SK-N-MC (cell line): ENCODE data around the gene SGSH.
"Not testable (repeated sequence)": the region's sequence is repeated elsewhere in the genome, so short reads cannot be mapped to it uniquely, and the experiment has no call there.

Source experiments
- DNase-seq: peaks from one replicate; pipeline ENCODE4 v3.0.0-alpha.2; 2011; ENCODE audit warnings: low read depth, low spot score
- H3K27ac ChIP-seq: fragments of 200-600 bp; sonication (generic); 2 replicates; pipeline ENCODE4 v1.5.1; 2016; ENCODE audit warnings: mixed run types
- H3K36me3 ChIP-seq: fragments of 200-600 bp; sonication (generic); 2 replicates; pipeline ENCODE4 v1.6.1; 2017; ENCODE audit warnings: antibody characterized with exemption, low read length, mixed read lengths; ENCODE audit not compliant: insufficient read depth
- H3K4me3 ChIP-seq: fragments of 200-600 bp; sonication (generic); 2 replicates; pipeline ENCODE4 v1.5.1; 2016
- H3K9ac ChIP-seq: fragments of 200-600 bp; sonication (generic); 2 replicates; pipeline ENCODE4 v1.8.0; 2017; ENCODE audit warnings: mixed run types, mixed read lengths; ENCODE audit not compliant: insufficient read length
- H3K9me3 ChIP-seq: fragments of 200-600 bp; sonication (generic); 2 replicates; pipeline ENCODE4 v1.6.1; 2017; ENCODE audit warnings: low read depth, mild to moderate bottlenecking, antibody characterized with exemption, low read length, moderate library complexity, mixed read lengths
- EZH2 ChIP-seq: fragments of 200-600 bp; sonication (generic); IDR thresholded peaks from one replicate; pipeline ENCODE4 v1.6.1; 2017; ENCODE audit warnings: antibody characterized with exemption
- FOXP2 ChIP-seq: optimal IDR thresholded peaks from 2 replicates; pipeline ENCODE3; 2011; ENCODE audit warnings: mild to moderate bottlenecking, moderate library complexity; ENCODE audit not compliant: insufficient read depth; ENCODE audit errors: extremely low read length, control extremely low read depth
- POLR2AphosphoS5 ChIP-seq: IDR thresholded peaks from 2 replicates; pipeline ENCODE4 v1.6.1; 2012; ENCODE audit warnings: mild to moderate bottlenecking, low read depth, low read length, borderline replicate concordance

The SGSH gene

DNA sequence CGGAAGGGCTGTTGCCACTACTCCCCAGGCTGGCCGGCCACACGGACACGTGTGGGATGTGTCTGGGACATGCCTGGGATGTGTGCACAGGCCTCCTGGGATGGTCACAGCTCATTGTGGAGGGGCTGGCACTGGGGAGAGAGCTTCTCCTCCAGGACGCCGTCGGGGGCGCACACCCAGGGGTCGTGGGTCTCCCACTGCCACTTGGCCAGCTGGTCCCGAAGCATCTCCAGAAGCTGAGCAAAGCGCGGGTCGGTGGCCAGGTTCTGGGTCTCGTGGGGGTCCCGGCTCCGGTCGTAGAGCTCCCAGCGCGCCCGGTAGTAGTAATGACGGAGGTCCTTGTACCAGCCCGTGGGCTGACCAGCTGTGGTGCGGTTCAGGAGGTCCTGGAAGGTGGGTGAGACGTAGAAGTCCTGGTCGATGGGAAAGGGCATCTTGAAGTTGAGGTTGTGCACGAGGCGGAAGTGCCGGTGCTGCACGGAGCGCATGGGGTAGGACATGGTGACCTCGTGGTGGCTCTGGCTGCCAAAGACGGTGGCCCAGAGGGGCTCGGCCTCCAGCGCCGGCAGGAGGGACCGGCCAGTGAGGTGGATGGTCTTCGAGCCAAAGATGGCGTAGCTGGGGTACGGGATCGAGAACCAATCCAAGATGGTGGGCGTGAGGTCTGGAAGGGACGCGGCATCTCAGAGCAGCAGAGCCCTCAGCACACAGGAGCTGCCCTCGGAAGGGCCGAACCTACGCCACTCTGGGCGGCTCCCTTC lies 9.6 kb downstream of the SGSH start:
- TF ChIP-seq POLR2AphosphoS5 (no peak), FOXP2 (no peak), EZH2 (no peak)
- Histone ChIP-seq H3K9me3 (no peaks in the 10 kb centered on the region), H3K27ac (no peak overlapping the region), H3K4me3 (no peak overlapping the region), H3K9ac (no peak overlapping the region), H3K36me3 (no peaks in the 10 kb centered on the region)
- DNase-seq = no peak

DNA sequence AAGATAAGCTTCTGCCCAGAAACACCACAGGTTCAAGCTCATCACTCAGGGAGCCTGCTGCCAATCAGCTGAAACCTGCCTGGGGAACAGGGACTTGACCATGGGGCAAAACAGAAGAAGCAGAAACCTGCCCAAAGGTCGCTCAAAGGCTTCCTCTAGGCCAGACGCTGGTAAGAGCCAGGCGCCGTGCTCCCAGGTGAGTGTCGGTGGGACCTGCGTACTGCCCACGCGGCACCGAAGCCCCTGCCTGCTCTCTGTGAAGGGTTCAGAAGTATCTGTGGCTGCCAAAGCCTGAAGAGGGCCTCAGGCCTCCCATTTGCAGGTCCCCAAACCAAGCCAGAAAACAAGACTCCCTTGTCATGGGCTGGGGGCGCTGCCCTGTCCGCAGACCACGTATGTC lies 10.4 kb downstream of the SGSH start:
- Histone ChIP-seq H3K9ac (no peak overlapping the region), H3K9me3 (no peaks in the 10 kb centered on the region), H3K36me3 (no peaks in the 10 kb centered on the region), H3K4me3 (no peak overlapping the region), H3K27ac (no peak overlapping the region)
- no peak for DNase-seq
- TF ChIP-seq EZH2 = no peak
- TF ChIP-seq FOXP2 = no peak
- no peak for TF ChIP-seq POLR2AphosphoS5

DNA sequence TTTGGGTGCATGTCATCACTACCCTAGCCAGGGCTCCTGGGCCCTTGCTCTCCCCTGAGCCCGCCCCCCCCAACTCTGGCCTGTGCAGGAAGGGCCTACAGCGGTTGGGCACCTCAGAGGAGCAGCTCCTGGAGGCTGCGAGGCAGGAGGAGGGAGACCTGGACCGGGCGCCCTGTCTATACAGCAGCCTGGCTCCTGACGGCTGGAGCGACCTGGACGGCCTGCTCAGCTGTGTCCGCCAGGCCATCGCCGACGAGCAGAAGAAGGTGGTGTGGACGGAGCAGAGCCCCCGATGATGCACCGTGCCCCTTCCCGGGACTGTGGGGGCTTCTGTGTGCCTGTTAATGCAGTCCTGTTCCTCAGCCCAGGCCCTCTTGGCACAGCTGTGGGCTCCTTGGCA lies 12.1 kb downstream of the SGSH start:
- Histone ChIP-seq H3K9me3 (no peaks in the 10 kb centered on the region), H3K9ac (no peak overlapping the region), H3K27ac (no peak overlapping the region), H3K36me3 (no peaks in the 10 kb centered on the region), H3K4me3 (no peak overlapping the region)
- TF ChIP-seq POLR2AphosphoS5 = no peak
- TF ChIP-seq FOXP2 = no peak
- TF ChIP-seq EZH2 = no peak
- DNase-seq = no peak

- TF ChIP-seq EZH2 (no peak), FOXP2 (no peak), POLR2AphosphoS5 (no peak)
- Histone ChIP-seq H3K27ac (no peak overlapping the region), H3K4me3 (no peak overlapping the region), H3K36me3 (no peaks in the 10 kb centered on the region), H3K9ac (no peak overlapping the region), H3K9me3 (no peaks in the 10 kb centered on the region)
- no peak for DNase-seq
Measured at GRCh38 chr17:80205811-80206210, 14.3 kb downstream of the SGSH start.

GRCh38 chr17:80204626-80205468 lies 15.3 kb downstream of the SGSH start:
- H3K9ac ChIP-seq = no peak overlapping the region
- DNase-seq = no peak
- H3K9me3 ChIP-seq = no peaks in the 10 kb centered on the region
- H3K4me3 ChIP-seq = no peak overlapping the region
- H3K27ac ChIP-seq = no peak overlapping the region
- no peaks in the 10 kb centered on the region for H3K36me3 ChIP-seq
- no peak for TF ChIP-seq FOXP2
- no peak for TF ChIP-seq EZH2
- TF ChIP-seq POLR2AphosphoS5 = no peak

DNA sequence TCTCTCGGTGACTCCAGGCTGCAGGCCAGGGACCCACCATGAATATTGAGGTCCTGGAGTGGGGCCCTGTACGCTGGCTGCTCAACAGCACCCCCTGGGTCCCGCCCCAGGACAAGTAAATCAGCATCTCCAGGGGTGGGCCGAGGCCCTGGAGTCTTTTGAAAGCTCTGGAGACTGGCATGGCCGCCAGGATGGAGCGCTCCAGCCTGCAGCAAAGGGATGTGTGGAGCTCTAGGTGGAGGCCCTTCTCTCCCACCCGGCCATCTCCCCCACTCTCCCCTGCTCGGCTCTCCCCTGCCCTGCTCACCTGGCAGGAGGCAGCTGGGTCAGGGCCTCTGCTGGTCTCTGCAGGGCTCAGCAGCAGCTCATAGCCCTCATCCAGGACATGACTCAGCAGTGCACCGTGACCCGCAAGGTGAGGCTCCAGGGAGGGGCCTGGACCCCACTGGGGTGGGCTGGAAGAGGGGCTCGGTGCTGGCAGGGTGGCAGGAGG lies 16.6 kb downstream of the SGSH start:
- Histone ChIP-seq H3K36me3 (no peaks in the 10 kb centered on the region), H3K9me3 (no peaks in the 10 kb centered on the region), H3K27ac (no peak overlapping the region), H3K9ac (no peak overlapping the region), H3K4me3 (no peak overlapping the region)
- no peak for DNase-seq
- TF ChIP-seq EZH2 = no peak
- TF ChIP-seq POLR2AphosphoS5 = no peak
- TF ChIP-seq FOXP2 = no peak

DNA sequence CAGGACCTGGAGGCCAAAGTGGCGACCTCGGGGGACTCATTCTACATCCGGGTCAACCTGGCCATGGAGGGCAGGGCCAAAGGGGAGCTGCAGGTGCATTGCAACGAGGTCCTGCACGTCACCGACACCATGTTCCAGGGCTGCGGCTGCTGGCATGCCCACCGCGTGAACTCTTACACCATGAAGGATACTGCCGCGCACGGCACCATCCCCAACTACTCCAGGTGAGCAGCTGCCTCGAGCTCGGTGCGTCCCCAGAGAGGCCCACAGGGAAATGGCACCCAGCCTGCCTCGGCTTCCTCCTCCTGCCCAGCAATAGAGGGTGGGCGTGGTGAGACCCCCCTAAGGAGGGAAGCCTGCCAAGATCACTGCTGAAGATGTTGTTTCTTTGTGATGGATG lies 17.9 kb downstream of the SGSH start:
- TF ChIP-seq FOXP2 = no peak
- Histone ChIP-seq H3K36me3 (no peaks in the 10 kb centered on the region), H3K4me3 (no peak overlapping the region), H3K9ac (no peak overlapping the region), H3K27ac (no peak overlapping the region), H3K9me3 (no peaks in the 10 kb centered on the region)
- DNase-seq = no peak

GRCh38 chr17:80201446-80201845 lies 18.7 kb downstream of the SGSH start:
- H3K9me3 ChIP-seq = no peaks in the 10 kb centered on the region
- H3K9ac ChIP-seq = no peak overlapping the region
- no peak overlapping the region for H3K4me3 ChIP-seq
- no peaks in the 10 kb centered on the region for H3K36me3 ChIP-seq
- TF ChIP-seq FOXP2 = no peak
- TF ChIP-seq EZH2 = no peak
- TF ChIP-seq POLR2AphosphoS5 = no peak
- DNase-seq = no peak
- H3K27ac ChIP-seq = no peak overlapping the region

GRCh38 chr17:80199295-80199694 lies 20.8 kb downstream of the SGSH start:
- H3K27ac ChIP-seq, DNase-seq, H3K36me3 ChIP-seq, H3K9ac ChIP-seq, H3K4me3 ChIP-seq, H3K9me3 ChIP-seq: not testable (repeated sequence)
